RWPE2 (cell line): Measurements from ENCODE around the gene GLYR1.

ENCODE experiments used
- ATAC-seq: fragments of 200-7000 bp; cut with Tn5 transposase; 3 replicates; pipeline ENCODE4 v1.9.1; 2021; ENCODE audit warnings: low read depth
- DNase-seq: peaks from one replicate; pipeline ENCODE4 v3.0.0-alpha.2; 2020; ENCODE audit warnings: low spot score
- H3K27ac ChIP-seq: fragments of 450-650 bp; 2 replicates; pipeline ENCODE4 v1.5.1; 2017; ENCODE audit warnings: mild to moderate bottlenecking; ENCODE audit not compliant: poor library complexity, severe bottlenecking
- H3K27me3 ChIP-seq: fragments of 250-450 bp; sonication (Bioruptor Pico); 2 replicates; pipeline ENCODE4 v1.5.1; 2021; ENCODE audit warnings: mild to moderate bottlenecking, moderate library complexity; ENCODE audit not compliant: insufficient read depth, poor library complexity, severe bottlenecking
- H3K36me3 ChIP-seq: fragments of 250-450 bp; sonication (Bioruptor Pico); 2 replicates; pipeline ENCODE4 v1.5.1; 2020; ENCODE audit warnings: low read depth, mild to moderate bottlenecking, moderate library complexity
- H3K4me1 ChIP-seq: fragments of 250-450 bp; sonication (Bioruptor Pico); 2 replicates; pipeline ENCODE4 v1.5.1; 2021; ENCODE audit warnings: mild to moderate bottlenecking, moderate library complexity; ENCODE audit not compliant: insufficient read depth, poor library complexity, severe bottlenecking
- H3K4me3 ChIP-seq: fragments of 250-450 bp; sonication (Bioruptor Pico); 2 replicates; pipeline ENCODE4 v1.5.1; 2021; ENCODE audit warnings: mild to moderate bottlenecking, moderate library complexity; ENCODE audit not compliant: severe bottlenecking
- H3K9me3 ChIP-seq: fragments of 250-450 bp; sonication (Bioruptor Pico); 2 replicates; pipeline ENCODE4 v1.5.1; 2021; ENCODE audit warnings: mild to moderate bottlenecking, moderate library complexity; ENCODE audit not compliant: severe bottlenecking
- CTCF ChIP-seq: fragments of 450-650 bp; IDR thresholded peaks from one replicate; pipeline ENCODE4 v1.5.1; 2017; ENCODE audit warnings: mild to moderate bottlenecking, moderate library complexity; ENCODE audit not compliant: poor library complexity, severe bottlenecking

The GLYR1 gene

GRCh38 chr16:4767872-4768548 is 79.1 kb downstream of the GLYR1 start:
- peak overlapping the region; percentile 65 for H3K27ac ChIP-seq
- H3K36me3 ChIP-seq: peaks cover 19% of the 10 kb centered on the region
- peaks cover 7% of the 10 kb centered on the region for H3K4me1 ChIP-seq
- H3K27me3 ChIP-seq: no peaks in the 10 kb centered on the region
- peak overlapping the region; percentile 48 for H3K4me3 ChIP-seq
- ATAC-seq (no peak), DNase-seq (no peak)
- no peaks in the 10 kb centered on the region for H3K9me3 ChIP-seq
- no peak for TF ChIP-seq CTCF

GRCh38 chr16:4766875-4767628 is 80.0 kb downstream of the GLYR1 start, which contains the start of gene ZNF500:
Gene ZNF500 (minus strand): TSS chr16:4767162. CDS start chr16:4765978, 1,184 bp downstream.
- Histone ChIP-seq H3K4me3 (peak within 1 kb of the TSS; percentile 68), H3K4me1 (peaks cover 7% of the 10 kb centered on the region), H3K27ac (peak within 1 kb of the TSS; percentile 65), H3K36me3 (peaks cover 27% of the 10 kb centered on the region), H3K9me3 (no peaks in the 10 kb centered on the region), H3K27me3 (no peaks in the 10 kb centered on the region)
- DNase-seq (peak; percentile 95), ATAC-seq (peak; percentile 88)
- TF ChIP-seq CTCF: no peak

GRCh38 chr16:4765511-4766474 is 81.3 kb downstream of the GLYR1 start:
- Histone ChIP-seq H3K27me3 (no peaks in the 10 kb centered on the region), H3K27ac (peak overlapping the region; percentile 65), H3K36me3 (peaks cover 40% of the 10 kb centered on the region), H3K4me3 (peak overlapping the region; percentile 68), H3K9me3 (no peaks in the 10 kb centered on the region), H3K4me1 (peaks cover 7% of the 10 kb centered on the region)
- DNase-seq (no peak), ATAC-seq (no peak)
- no peak for TF ChIP-seq CTCF

- no peaks in the 10 kb centered on the region for H3K9me3 ChIP-seq
- H3K4me1 ChIP-seq: peaks cover 7% of the 10 kb centered on the region
- no peak overlapping the region for H3K4me3 ChIP-seq
- H3K36me3 ChIP-seq: peaks cover 58% of the 10 kb centered on the region
- no peak overlapping the region for H3K27ac ChIP-seq
- DNase-seq (no peak), ATAC-seq (no peak)
- H3K27me3 ChIP-seq: no peaks in the 10 kb centered on the region
- no peak for TF ChIP-seq CTCF
Measured at GRCh38 chr16:4763791-4764190, 83.3 kb downstream of the GLYR1 start.
